PFSK-1 (cell line): ENCODE data around the gene TTC12.

Experiments used
- POLR2AphosphoS5 ChIP-seq: IDR thresholded peaks from 2 replicates; pipeline ENCODE4 v1.6.1; 2012; ENCODE audit warnings: low read depth, mild to moderate bottlenecking, control low read depth, low read length, moderate library complexity
- SIN3A ChIP-seq: IDR thresholded peaks from 2 replicates; pipeline ENCODE4 v1.6.1; 2012; ENCODE audit warnings: mild to moderate bottlenecking, low read length, moderate library complexity, borderline replicate concordance; ENCODE audit not compliant: insufficient read depth
- TAF1 ChIP-seq: IDR thresholded peaks from 2 replicates; pipeline ENCODE4 v1.6.1; 2012; ENCODE audit warnings: low read length, control low read depth, borderline replicate concordance; ENCODE audit not compliant: insufficient read depth
- TF ChIP-seq, protein P1 (sequence below), 2 experiments: IDR thresholded peaks; 2 replicates each; pipeline versions ENCODE4 v1.6.1 to v1.8.0; 2011 to 2012; ENCODE audit warnings: low read depth in 2 of 2, low read length in 2 of 2, control low read depth in 1 of 2, inconsistent platforms in 1 of 2, mild to moderate bottlenecking in 1 of 2, moderate library complexity in 1 of 2; ENCODE audit not compliant: insufficient read depth in 1 of 2

DNA sequence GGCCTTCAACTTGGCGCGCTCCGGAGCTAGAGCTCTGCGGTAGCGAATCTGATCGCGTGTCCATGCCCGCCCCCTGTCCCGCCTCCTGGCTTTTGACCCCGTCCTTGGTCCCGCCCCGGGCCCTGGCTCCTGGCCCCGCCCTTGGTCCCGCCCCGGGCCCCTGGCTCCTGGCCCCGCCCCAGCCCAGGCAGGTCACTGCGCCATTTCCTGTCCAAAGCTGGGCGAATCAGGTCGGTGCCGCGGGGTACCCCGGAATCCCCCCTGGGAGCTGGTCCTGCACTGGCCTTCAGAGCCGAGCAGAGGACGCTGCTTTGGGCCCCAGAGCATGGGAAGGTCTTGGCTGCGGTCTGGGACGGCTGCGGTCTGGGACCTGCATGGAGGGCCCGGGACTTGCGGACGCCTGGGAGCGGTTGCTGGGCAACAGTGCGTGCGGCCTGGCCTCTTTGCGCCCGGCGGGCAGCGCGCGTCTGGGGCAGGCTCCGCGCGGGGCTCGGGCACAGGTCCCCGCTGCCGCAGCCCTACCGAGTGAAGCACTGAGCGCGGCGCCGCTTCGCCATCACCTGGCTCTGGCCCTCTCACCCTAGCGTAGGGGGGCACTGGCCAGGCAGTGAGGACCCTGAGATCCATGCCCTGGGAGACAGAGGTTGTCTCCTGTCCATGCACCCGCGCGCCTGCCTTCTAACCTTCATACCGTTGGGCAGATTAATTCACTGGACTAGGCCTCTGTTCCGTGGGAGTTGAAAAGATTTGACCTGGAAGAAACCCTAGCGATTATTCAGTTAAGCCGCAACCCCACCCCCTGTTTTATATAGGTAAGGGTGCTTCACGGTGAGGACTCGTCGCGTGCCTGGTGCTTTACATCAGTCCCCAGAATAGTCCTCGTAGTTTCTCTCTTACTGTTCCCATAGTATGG, at the start of gene TTC12:
- TF ChIP-seq POLR2AphosphoS5 = peak; percentile 75
- 0 out of 2 replicates have a peak, but pooled peaks have one; percentile 56 for TF ChIP-seq TAF1
- TF ChIP-seq, protein P1, sequence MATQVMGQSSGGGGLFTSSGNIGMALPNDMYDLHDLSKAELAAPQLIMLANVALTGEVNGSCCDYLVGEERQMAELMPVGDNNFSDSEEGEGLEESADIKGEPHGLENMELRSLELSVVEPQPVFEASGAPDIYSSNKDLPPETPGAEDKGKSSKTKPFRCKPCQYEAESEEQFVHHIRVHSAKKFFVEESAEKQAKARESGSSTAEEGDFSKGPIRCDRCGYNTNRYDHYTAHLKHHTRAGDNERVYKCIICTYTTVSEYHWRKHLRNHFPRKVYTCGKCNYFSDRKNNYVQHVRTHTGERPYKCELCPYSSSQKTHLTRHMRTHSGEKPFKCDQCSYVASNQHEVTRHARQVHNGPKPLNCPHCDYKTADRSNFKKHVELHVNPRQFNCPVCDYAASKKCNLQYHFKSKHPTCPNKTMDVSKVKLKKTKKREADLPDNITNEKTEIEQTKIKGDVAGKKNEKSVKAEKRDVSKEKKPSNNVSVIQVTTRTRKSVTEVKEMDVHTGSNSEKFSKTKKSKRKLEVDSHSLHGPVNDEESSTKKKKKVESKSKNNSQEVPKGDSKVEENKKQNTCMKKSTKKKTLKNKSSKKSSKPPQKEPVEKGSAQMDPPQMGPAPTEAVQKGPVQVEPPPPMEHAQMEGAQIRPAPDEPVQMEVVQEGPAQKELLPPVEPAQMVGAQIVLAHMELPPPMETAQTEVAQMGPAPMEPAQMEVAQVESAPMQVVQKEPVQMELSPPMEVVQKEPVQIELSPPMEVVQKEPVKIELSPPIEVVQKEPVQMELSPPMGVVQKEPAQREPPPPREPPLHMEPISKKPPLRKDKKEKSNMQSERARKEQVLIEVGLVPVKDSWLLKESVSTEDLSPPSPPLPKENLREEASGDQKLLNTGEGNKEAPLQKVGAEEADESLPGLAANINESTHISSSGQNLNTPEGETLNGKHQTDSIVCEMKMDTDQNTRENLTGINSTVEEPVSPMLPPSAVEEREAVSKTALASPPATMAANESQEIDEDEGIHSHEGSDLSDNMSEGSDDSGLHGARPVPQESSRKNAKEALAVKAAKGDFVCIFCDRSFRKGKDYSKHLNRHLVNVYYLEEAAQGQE (IDR thresholded peaks at IDR 0.05; ENCODE audit: insufficient read depth in 1 of 2, low read depth in 2 of 2, low read length in 2 of 2) = no peak
- no peak for TF ChIP-seq SIN3A
